ENCODE results near the gene EHMT1. TPM values are rescaled to one million over a fixed set of nuclear protein-coding genes. Genes with fewer than 3 reads are reported as not detected.

Gene EHMT1
- total and polyA plus RNA-seq, 2 donors (not counting 1 experiment from before 2014, with no cell fraction given), result 101 to 394 TPM

DNA sequence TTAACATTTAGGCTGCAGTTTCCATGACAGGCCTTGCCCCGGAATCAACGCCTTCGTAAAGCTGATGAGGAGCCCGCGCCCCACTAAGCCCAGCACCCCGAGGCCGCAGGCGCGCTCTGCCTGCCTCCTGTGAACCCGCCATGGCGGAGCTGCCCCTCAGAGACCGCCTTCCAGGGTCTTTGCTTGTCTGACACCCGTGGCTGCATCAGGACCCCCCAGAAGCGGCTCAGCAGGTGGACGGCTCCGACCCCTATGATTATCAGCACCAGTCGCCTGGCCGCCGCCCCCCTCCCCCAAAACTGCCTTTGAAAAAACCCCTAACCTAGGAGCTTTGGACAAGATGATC is 39.6 kb upstream of the EHMT1 start:
- H3K4me3 Mint-ChIP-seq, result peak overlapping the region; percentile 80
- peaks cover 26% of the 10 kb centered on the region for H3K4me1 Mint-ChIP-seq
- peak overlapping the region; percentile 97 for H3K4me2 ChIP-seq (replicated peaks; ENCODE audit: low read depth, low read length, poor library complexity, severe bottlenecking)
- DNase-seq (no peak), ATAC-seq (ENCODE audit: low read depth) (no peak)
- peak overlapping the region; percentile 94 for H3K9ac ChIP-seq (ENCODE audit: low read length)
- no peaks in the 10 kb centered on the region for H3K27me3 ChIP-seq (replicated peaks in 1 of 4; ENCODE audit: control extremely low read depth in 1 of 4, control insufficient read depth in 3 of 4, insufficient read depth in 4 of 4, low read length in 3 of 4)
- peak overlapping the region in 4 of 5 experiments; percentile 28 to 92 (median 90) for H3K4me3 ChIP-seq (ENCODE audit: control extremely low read depth in 1 of 5, extremely low read depth in 1 of 5, insufficient read depth in 1 of 5, low read depth in 2 of 5, low read length in 4 of 5)
- peaks cover under 1 to 29% of the 10 kb centered on the region in 2 experiments for H3K36me3 ChIP-seq (replicated peaks in 1 of 2; ENCODE audit: control extremely low read depth in 1 of 2, control insufficient read depth in 1 of 2, extremely low read depth in 1 of 2, insufficient read depth in 2 of 2, low read length in 1 of 2)
- WGBS (ENCODE audit: insufficient coverage), result 68% methylated on average over 19 of the region's 19 CpGs
- H3K27ac Mint-ChIP-seq, result peak overlapping the region; percentile 26
- no peaks in the 10 kb centered on the region for H3K9me3 ChIP-seq (ENCODE audit: control extremely low read depth in 1 of 3, control insufficient read depth in 2 of 3, insufficient read depth in 1 of 3, low read length in 2 of 3)
- no peak overlapping the region for H3K27ac ChIP-seq (ENCODE audit: low read length in 2 of 2)
- no peak for TF ChIP-seq EZH2 (IDR thresholded peaks at IDR 0.05; ENCODE audit: borderline replicate concordance, insufficient read depth, low read depth, low read length, poor library complexity, severe bottlenecking)
- TF ChIP-seq, protein P1, sequence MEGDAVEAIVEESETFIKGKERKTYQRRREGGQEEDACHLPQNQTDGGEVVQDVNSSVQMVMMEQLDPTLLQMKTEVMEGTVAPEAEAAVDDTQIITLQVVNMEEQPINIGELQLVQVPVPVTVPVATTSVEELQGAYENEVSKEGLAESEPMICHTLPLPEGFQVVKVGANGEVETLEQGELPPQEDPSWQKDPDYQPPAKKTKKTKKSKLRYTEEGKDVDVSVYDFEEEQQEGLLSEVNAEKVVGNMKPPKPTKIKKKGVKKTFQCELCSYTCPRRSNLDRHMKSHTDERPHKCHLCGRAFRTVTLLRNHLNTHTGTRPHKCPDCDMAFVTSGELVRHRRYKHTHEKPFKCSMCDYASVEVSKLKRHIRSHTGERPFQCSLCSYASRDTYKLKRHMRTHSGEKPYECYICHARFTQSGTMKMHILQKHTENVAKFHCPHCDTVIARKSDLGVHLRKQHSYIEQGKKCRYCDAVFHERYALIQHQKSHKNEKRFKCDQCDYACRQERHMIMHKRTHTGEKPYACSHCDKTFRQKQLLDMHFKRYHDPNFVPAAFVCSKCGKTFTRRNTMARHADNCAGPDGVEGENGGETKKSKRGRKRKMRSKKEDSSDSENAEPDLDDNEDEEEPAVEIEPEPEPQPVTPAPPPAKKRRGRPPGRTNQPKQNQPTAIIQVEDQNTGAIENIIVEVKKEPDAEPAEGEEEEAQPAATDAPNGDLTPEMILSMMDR (IDR thresholded peaks at IDR 0.05), result no peak
- ChIA-PET CTCF (interaction anchor here (0.7 to 3.1 kb wide), 11 partner anchors 9 to 544 kb away, joined by 3 to 13 read pairs (median 3); partner anchors contain the start of gene EHMT1), POLR2A (interaction anchor here (0.6 to 1.1 kb wide), 3 partner anchors 11 to 136 kb away, joined by 3 to 7 read pairs (median 4); partner anchors contain the start of gene ZMYND19)
- H3K4me1 ChIP-seq (ENCODE audit: control insufficient read depth in 2 of 2, insufficient read depth in 2 of 2, low read length in 2 of 2), result peaks cover 18 to 30% of the 10 kb centered on the region in 2 donors
- intact Hi-C loops (cut with micrococcal nuclease), result loop anchor here (1.0 kb wide), 1 partner anchor 28 kb away; the partner anchor contains the start of gene MRPL41
- peak overlapping the region; percentile 82 for H2AFZ ChIP-seq (ENCODE audit: insufficient read depth, low read depth, low read length, poor library complexity, severe bottlenecking)
- H3K79me2 ChIP-seq (ENCODE audit: control insufficient read depth, insufficient read depth, low read length), result peaks cover 41% of the 10 kb centered on the region
- H3K27me3 Mint-ChIP-seq, result no peaks in the 10 kb centered on the region
- H4K20me1 ChIP-seq (ENCODE audit: control insufficient read depth, insufficient read depth, low read length, poor library complexity, severe bottlenecking), result peaks cover 33% of the 10 kb centered on the region
- H3K9me3 Mint-ChIP-seq (ENCODE audit: insufficient read depth), result no peaks in the 10 kb centered on the region

DNA sequence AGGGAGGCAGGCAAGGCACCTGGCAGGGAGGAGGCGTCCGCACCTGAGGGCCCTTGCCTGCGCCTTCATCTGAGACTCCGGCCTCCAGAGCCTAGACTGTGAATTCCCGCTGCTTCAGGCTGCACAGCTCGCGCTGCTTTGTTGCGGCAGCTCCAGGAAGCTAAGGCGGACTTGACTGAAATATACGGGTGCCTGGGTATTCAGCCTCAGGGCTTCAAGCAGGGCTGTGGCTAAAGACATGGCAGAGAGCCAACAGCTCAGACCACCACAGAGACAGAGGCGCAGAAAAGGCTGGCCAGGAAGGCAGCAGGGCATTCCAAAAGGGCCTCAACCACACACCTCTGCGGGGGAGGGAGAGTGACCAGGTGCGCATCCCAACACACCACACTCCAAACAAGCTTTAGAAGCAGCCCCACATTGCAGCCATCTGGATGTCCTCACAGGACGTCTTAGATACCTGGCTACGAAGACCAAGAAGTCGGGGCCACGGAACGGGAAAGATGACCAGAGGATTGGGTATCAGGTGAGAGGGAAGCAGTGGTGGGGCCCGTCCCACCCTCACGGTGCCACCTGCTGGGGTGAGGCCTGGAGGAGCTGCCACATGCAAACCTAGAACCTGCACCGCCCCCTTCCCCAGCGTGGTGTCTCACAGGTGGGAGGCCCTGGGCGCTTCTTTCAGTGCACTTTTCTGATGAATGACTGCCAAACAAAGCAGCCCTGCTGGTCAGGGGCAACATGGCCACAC is 38.4 kb upstream of the EHMT1 start:
- no peak overlapping the region for H3K4me2 ChIP-seq (replicated peaks; ENCODE audit: low read depth, low read length, poor library complexity, severe bottlenecking)
- Mint-ChIP-seq H3K4me1 (peaks cover 21% of the 10 kb centered on the region), H3K27me3 (no peaks in the 10 kb centered on the region), H3K9me3 (ENCODE audit: insufficient read depth) (no peaks in the 10 kb centered on the region), H3K27ac (no peak overlapping the region), H3K4me3 (no peak overlapping the region)
- peak; percentile 12 for DNase-seq
- H3K27me3 ChIP-seq (replicated peaks in 1 of 4; ENCODE audit: control extremely low read depth in 1 of 4, control insufficient read depth in 3 of 4, insufficient read depth in 4 of 4, low read length in 3 of 4), result no peaks in the 10 kb centered on the region
- H3K9me3 ChIP-seq (ENCODE audit: control extremely low read depth in 1 of 3, control insufficient read depth in 2 of 3, insufficient read depth in 1 of 3, low read length in 2 of 3), result no peaks in the 10 kb centered on the region
- POLR2A ChIA-PET, result no interaction called here
- no peak overlapping the region for H2AFZ ChIP-seq (ENCODE audit: insufficient read depth, low read depth, low read length, poor library complexity, severe bottlenecking)
- ATAC-seq (ENCODE audit: low read depth), result no peak
- H3K4me1 ChIP-seq (ENCODE audit: control insufficient read depth in 2 of 2, insufficient read depth in 2 of 2, low read length in 2 of 2), result peaks cover 18 to 27% of the 10 kb centered on the region in 2 donors
- WGBS (ENCODE audit: insufficient coverage), result 94% methylated on average over 21 of the region's 23 CpGs
- H3K9ac ChIP-seq (ENCODE audit: low read length), result no peak overlapping the region
- intact Hi-C loops (cut with micrococcal nuclease), result no loop called here
- CTCF ChIA-PET, result interaction anchor here (1.2 to 3.1 kb wide), 4 partner anchors 8 to 546 kb away, joined by 3 to 13 read pairs (median 3); no protein-coding TSS in a partner anchor
- no peak for TF ChIP-seq EZH2 (IDR thresholded peaks at IDR 0.05; ENCODE audit: borderline replicate concordance, insufficient read depth, low read depth, low read length, poor library complexity, severe bottlenecking)
- TF ChIP-seq, protein P1 (IDR thresholded peaks at IDR 0.05), result no peak
- no peak overlapping the region for H3K27ac ChIP-seq (ENCODE audit: low read length in 2 of 2)
- H4K20me1 ChIP-seq (ENCODE audit: control insufficient read depth, insufficient read depth, low read length, poor library complexity, severe bottlenecking), result peaks cover 22% of the 10 kb centered on the region
- peaks cover 36% of the 10 kb centered on the region for H3K79me2 ChIP-seq (ENCODE audit: control insufficient read depth, insufficient read depth, low read length)
- H3K4me3 ChIP-seq (ENCODE audit: control extremely low read depth in 1 of 5, extremely low read depth in 1 of 5, insufficient read depth in 1 of 5, low read depth in 2 of 5, low read length in 4 of 5), result no peak overlapping the region
- peaks cover 0 to 25% of the 10 kb centered on the region in 2 experiments for H3K36me3 ChIP-seq (replicated peaks in 1 of 2; ENCODE audit: control extremely low read depth in 1 of 2, control insufficient read depth in 1 of 2, extremely low read depth in 1 of 2, insufficient read depth in 2 of 2, low read length in 1 of 2)
